ENCODE measurements around the gene GFY. TPM values are rescaled to one million over a fixed set of nuclear protein-coding genes. Genes with fewer than 3 reads are reported as not detected.

GFY gene
- total and polyA plus RNA-seq, 4 donors = not detected

- H3K27ac ChIP-seq (ENCODE audit: low read depth in 1 of 2, low read length in 2 of 2) = no peak overlapping the region
- H3K27me3 ChIP-seq (ENCODE audit: control insufficient read depth in 1 of 2, insufficient read depth in 2 of 2, low read length in 1 of 2) = no peaks in the 10 kb centered on the region
- no peak overlapping the region for H3K4me3 ChIP-seq (ENCODE audit: low read length in 2 of 2)
- WGBS, 2 donors = 1 to 3% methylated on average over 8 of the region's 8 CpGs
- H3K9me3 ChIP-seq (ENCODE audit: control insufficient read depth, low read length) = no peaks in the 10 kb centered on the region
- ATAC-seq (ENCODE audit: low FRiP score) = no peak
- no peaks in the 10 kb centered on the region for H3K36me3 ChIP-seq (ENCODE audit: control insufficient read depth in 1 of 2, insufficient read depth in 2 of 2, low read length in 1 of 2)
- intact Hi-C loops (cut with DNase I) = no loop called here
- H3K4me1 ChIP-seq (ENCODE audit: control insufficient read depth in 1 of 2, insufficient read depth in 2 of 2, low read length in 2 of 2) = no peaks in the 10 kb centered on the region
- DNase-seq = no peak
These were observed 12.0 kb downstream of the GFY start for GRCh38 chr19:49437231-49437630.

- no peaks in the 10 kb centered on the region for H3K4me1 ChIP-seq (ENCODE audit: control insufficient read depth in 1 of 2, insufficient read depth in 2 of 2, low read length in 2 of 2)
- H3K4me3 ChIP-seq (ENCODE audit: low read length in 2 of 2) = no peak overlapping the region
- 8 to 20% methylated on average over 6 of the region's 6 CpGs for WGBS, 2 donors
- ATAC-seq (ENCODE audit: low FRiP score) (no peak), DNase-seq (no peak)
- H3K36me3 ChIP-seq (ENCODE audit: control insufficient read depth in 1 of 2, insufficient read depth in 2 of 2, low read length in 1 of 2) = no peaks in the 10 kb centered on the region
- H3K27me3 ChIP-seq (ENCODE audit: control insufficient read depth in 1 of 2, insufficient read depth in 2 of 2, low read length in 1 of 2) = no peaks in the 10 kb centered on the region
- intact Hi-C loops (cut with DNase I) = no loop called here
- no peak overlapping the region for H3K27ac ChIP-seq (ENCODE audit: low read depth in 1 of 2, low read length in 2 of 2)
- H3K9me3 ChIP-seq (ENCODE audit: control insufficient read depth, low read length) = no peaks in the 10 kb centered on the region
These were observed 13.1 kb downstream of the GFY start for GRCh38 chr19:49438261-49438660.

DNA sequence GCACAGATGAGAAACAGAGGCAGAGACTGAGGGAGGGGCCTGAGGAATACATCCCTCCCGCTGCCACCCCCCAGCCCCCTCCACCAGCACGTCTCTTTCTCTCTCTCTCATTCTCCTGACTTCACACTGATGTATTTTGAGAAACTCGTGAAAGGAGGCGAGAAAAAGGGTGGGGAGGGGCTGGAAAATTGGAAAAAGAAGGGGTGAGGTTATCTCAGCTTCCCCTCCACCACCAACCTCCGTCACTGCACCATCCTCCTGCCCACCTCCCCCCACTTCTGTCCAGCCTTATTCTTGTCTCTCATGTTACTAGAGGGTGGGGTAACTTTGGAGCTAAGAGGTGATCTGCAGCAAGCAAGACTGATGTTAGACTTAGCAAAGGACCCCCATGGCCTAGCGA, 14.6 kb downstream of the GFY start:
- WGBS, 2 donors = 44 to 48% methylated on average over 6 of the region's 6 CpGs
- H3K36me3 ChIP-seq (ENCODE audit: control insufficient read depth in 1 of 2, insufficient read depth in 2 of 2, low read length in 1 of 2) = no peaks in the 10 kb centered on the region
- no peak overlapping the region for H3K27ac ChIP-seq (ENCODE audit: low read depth in 1 of 2, low read length in 2 of 2)
- ATAC-seq (ENCODE audit: low FRiP score) = no peak
- intact Hi-C loops (cut with DNase I) = loop anchor here (5.0 kb wide), 1 partner anchor 213 kb away; no protein-coding TSS in a partner anchor
- no peak for DNase-seq
- no peaks in the 10 kb centered on the region for H3K9me3 ChIP-seq (ENCODE audit: control insufficient read depth, low read length)
- H3K4me3 ChIP-seq (ENCODE audit: low read length in 2 of 2) = no peak overlapping the region
- H3K4me1 ChIP-seq (ENCODE audit: control insufficient read depth in 1 of 2, insufficient read depth in 2 of 2, low read length in 2 of 2) = no peaks in the 10 kb centered on the region
- H3K27me3 ChIP-seq (ENCODE audit: control insufficient read depth in 1 of 2, insufficient read depth in 2 of 2, low read length in 1 of 2) = no peaks in the 10 kb centered on the region

- Histone ChIP-seq H3K27me3 (ENCODE audit: control insufficient read depth in 1 of 2, insufficient read depth in 2 of 2, low read length in 1 of 2) (no peaks in the 10 kb centered on the region), H3K27ac (ENCODE audit: low read depth in 1 of 2, low read length in 2 of 2) (no peak overlapping the region), H3K4me1 (ENCODE audit: control insufficient read depth in 1 of 2, insufficient read depth in 2 of 2, low read length in 2 of 2) (no peaks in the 10 kb centered on the region), H3K9me3 (ENCODE audit: control insufficient read depth, low read length) (no peaks in the 10 kb centered on the region), H3K4me3 (ENCODE audit: low read length in 2 of 2) (no peak overlapping the region), H3K36me3 (ENCODE audit: control insufficient read depth in 1 of 2, insufficient read depth in 2 of 2, low read length in 1 of 2) (no peaks in the 10 kb centered on the region)
- 21 to 23% methylated on average over 15 to 19 of the region's 19 CpGs for WGBS, 2 donors
- intact Hi-C loops (cut with DNase I) = loop anchor here (5.0 kb wide), 1 partner anchor 213 kb away; no protein-coding TSS in a partner anchor
- DNase-seq (no peak), ATAC-seq (ENCODE audit: low FRiP score) (no peak)
These were observed 15.4 kb downstream of the GFY start for GRCh38 chr19:49440439-49441209.

- Histone ChIP-seq H3K4me3 (ENCODE audit: low read length in 2 of 2) (no peak within 1 kb of the TSS), H3K4me1 (ENCODE audit: control insufficient read depth in 1 of 2, insufficient read depth in 2 of 2, low read length in 2 of 2) (no peaks in the 10 kb centered on the region), H3K27me3 (ENCODE audit: control insufficient read depth in 1 of 2, insufficient read depth in 2 of 2, low read length in 1 of 2) (no peaks in the 10 kb centered on the region), H3K9me3 (ENCODE audit: control insufficient read depth, low read length) (no peaks in the 10 kb centered on the region), H3K27ac (ENCODE audit: low read depth in 1 of 2, low read length in 2 of 2) (no peak within 1 kb of the TSS), H3K36me3 (ENCODE audit: control insufficient read depth in 1 of 2, insufficient read depth in 2 of 2, low read length in 1 of 2) (no peaks in the 10 kb centered on the region)
- peak; percentile 33 for ATAC-seq (ENCODE audit: low FRiP score)
- WGBS, 2 donors = 2 to 4% methylated on average over 32 to 56 of the region's 56 CpGs
- intact Hi-C loops (cut with DNase I) = loop anchor here (5.0 kb wide), 1 partner anchor 214 kb away; no protein-coding TSS in a partner anchor
- peak in 1 of 2 donors; percentile 69 for DNase-seq
These were observed 16.2 kb downstream of the GFY start, which contains the start of gene SLC17A7 for GRCh38 chr19:49441210-49441959. Gene SLC17A7 (minus strand): TSS chr19:49441527. CDS start chr19:49441379, 148 bp downstream.

DNA sequence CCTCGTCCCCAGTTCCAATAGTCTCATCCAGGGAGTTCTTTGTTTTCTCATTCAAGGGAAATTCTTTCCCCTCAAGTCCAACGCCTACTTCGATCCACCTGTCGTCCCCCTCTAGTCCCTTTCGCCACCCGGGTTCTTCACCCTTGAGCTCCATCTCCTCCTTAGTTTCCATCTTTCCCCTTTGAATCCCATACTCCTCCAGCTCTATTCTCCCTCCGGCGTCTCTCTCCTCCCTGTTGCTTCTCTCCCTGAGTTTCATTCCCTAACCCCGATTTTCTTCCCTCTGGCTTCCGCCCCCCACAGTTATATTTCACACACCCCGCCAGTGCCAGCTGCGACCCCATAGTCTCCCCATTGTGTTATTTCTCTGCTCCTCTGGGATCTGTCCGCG, 16.8 kb downstream of the GFY start:
- H3K27me3 ChIP-seq (ENCODE audit: control insufficient read depth in 1 of 2, insufficient read depth in 2 of 2, low read length in 1 of 2) = no peaks in the 10 kb centered on the region
- WGBS, 2 donors = 16 to 20% methylated on average over 14 of the region's 14 CpGs
- H3K9me3 ChIP-seq (ENCODE audit: control insufficient read depth, low read length) = no peaks in the 10 kb centered on the region
- DNase-seq (no peak), ATAC-seq (ENCODE audit: low FRiP score) (no peak)
- intact Hi-C loops (cut with DNase I) = loop anchor here (2.0 to 5.0 kb wide), 2 partner anchors 51 to 215 kb away; no protein-coding TSS in a partner anchor
- no peaks in the 10 kb centered on the region for H3K4me1 ChIP-seq (ENCODE audit: control insufficient read depth in 1 of 2, insufficient read depth in 2 of 2, low read length in 2 of 2)
- H3K27ac ChIP-seq (ENCODE audit: low read depth in 1 of 2, low read length in 2 of 2) = no peak overlapping the region
- no peak overlapping the region for H3K4me3 ChIP-seq (ENCODE audit: low read length in 2 of 2)
- no peaks in the 10 kb centered on the region for H3K36me3 ChIP-seq (ENCODE audit: control insufficient read depth in 1 of 2, insufficient read depth in 2 of 2, low read length in 1 of 2)

DNA sequence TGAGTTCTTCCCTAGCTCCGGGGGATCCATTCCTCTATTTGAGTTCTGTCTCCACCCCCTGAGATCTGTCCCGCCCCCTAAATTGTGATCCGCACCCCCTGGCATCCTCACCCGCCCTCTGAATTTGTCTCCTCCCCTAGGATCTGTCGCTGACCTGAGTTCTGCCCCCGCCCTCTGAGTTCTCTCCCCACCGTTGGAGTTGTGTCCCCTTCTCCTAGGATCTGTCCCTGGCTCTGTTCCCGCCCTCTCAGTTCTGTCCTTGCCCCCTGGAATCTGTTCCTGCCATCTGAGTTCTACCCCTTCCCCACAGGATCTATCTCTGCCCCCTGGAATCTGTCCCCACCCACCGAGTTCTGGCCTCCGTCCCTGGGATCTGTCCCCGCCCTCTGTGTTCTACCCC, 17.2 kb downstream of the GFY start:
- DNase-seq = no peak
- Histone ChIP-seq H3K4me3 (ENCODE audit: low read length in 2 of 2) (no peak overlapping the region), H3K4me1 (ENCODE audit: control insufficient read depth in 1 of 2, insufficient read depth in 2 of 2, low read length in 2 of 2) (no peaks in the 10 kb centered on the region), H3K9me3 (ENCODE audit: control insufficient read depth, low read length) (no peaks in the 10 kb centered on the region), H3K36me3 (ENCODE audit: control insufficient read depth in 1 of 2, insufficient read depth in 2 of 2, low read length in 1 of 2) (no peaks in the 10 kb centered on the region), H3K27me3 (ENCODE audit: control insufficient read depth in 1 of 2, insufficient read depth in 2 of 2, low read length in 1 of 2) (no peaks in the 10 kb centered on the region), H3K27ac (ENCODE audit: low read depth in 1 of 2, low read length in 2 of 2) (no peak overlapping the region)
- intact Hi-C loops (cut with DNase I) = loop anchor here (2.0 to 5.0 kb wide), 2 partner anchors 52 to 215 kb away; no protein-coding TSS in a partner anchor
- no peak for ATAC-seq (ENCODE audit: low FRiP score)
- WGBS, 2 donors = 1 to 6% methylated on average over 11 of the region's 11 CpGs

DNA sequence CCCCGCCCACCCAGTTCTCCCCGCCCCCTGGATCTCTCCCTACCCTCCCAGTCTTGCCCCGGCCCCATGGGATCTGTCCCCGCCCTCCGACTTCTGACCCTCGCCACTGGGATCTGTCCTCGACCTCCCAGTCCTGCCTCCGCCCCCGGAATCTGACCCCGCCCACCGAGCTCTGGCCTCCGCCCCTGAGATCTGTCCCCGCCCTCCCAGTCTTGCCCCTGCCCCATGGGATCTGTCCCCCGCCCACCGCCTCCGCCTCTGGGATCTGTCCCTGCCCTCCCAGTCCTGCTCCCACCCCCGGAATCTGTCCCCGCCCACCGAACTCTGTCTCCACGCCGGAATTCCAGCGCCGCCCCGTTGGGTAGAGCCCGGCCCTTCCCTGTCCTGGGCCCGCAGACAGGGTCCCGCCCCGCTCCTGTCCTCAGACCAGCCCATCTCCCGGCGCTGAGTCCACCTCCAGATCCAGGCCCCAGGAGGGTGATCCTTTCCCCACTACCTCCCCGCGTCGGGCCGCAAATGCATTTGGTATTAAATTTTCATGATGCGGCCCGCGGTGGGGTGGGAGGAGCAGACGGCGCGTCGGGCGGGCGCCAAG, 17.7 kb downstream of the GFY start:
- peak; percentile 97 to 99 for DNase-seq
- H3K27me3 ChIP-seq (ENCODE audit: control insufficient read depth in 1 of 2, insufficient read depth in 2 of 2, low read length in 1 of 2) = no peaks in the 10 kb centered on the region
- peak overlapping the region; percentile 15 to 42 for H3K4me3 ChIP-seq (ENCODE audit: low read length in 2 of 2)
- peak overlapping the region in 1 of 2 donors; percentile 11 for H3K27ac ChIP-seq (ENCODE audit: low read depth in 1 of 2, low read length in 2 of 2)
- no peaks in the 10 kb centered on the region for H3K4me1 ChIP-seq (ENCODE audit: control insufficient read depth in 1 of 2, insufficient read depth in 2 of 2, low read length in 2 of 2)
- intact Hi-C loops (cut with DNase I) = loop anchor here (1.0 to 5.0 kb wide), 3 partner anchors 51 to 216 kb away; no protein-coding TSS in a partner anchor
- peak; percentile 89 for ATAC-seq (ENCODE audit: low FRiP score)
- WGBS, 2 donors = 1 to 2% methylated on average over 36 to 43 of the region's 43 CpGs
- no peaks in the 10 kb centered on the region for H3K9me3 ChIP-seq (ENCODE audit: control insufficient read depth, low read length)
- no peaks in the 10 kb centered on the region for H3K36me3 ChIP-seq (ENCODE audit: control insufficient read depth in 1 of 2, insufficient read depth in 2 of 2, low read length in 1 of 2)
